Naive thymus-derived CD4-positive, alpha-beta T cell (primary cell): ENCODE data around the gene RPS21. TPM values are rescaled to one million over a fixed set of nuclear protein-coding genes. Genes with fewer than 3 reads are reported as not detected.

Experiments
- ATAC-seq: fragments of 150-1000 bp; cut with Tn5 transposase; 2 replicates; pipeline ENCODE4 v1.10.0; 2021; ENCODE audit warnings: mild to moderate bottlenecking, moderate library complexity
- CTCF ChIA-PET: fragments of 350-600 bp; sonication (Branson Sonifier 250); formaldehyde crosslinking; loops from one replicate; lab custom pipeline; 2021; ENCODE audit warnings: antibody characterized with exemption; lab: Charles Lee
- POLR2A ChIA-PET: fragments of 350-600 bp; sonication (Branson Sonifier 250); formaldehyde crosslinking; loops from one replicate; lab custom pipeline; 2021; ENCODE audit warnings: antibody characterized with exemption, inconsistent platforms; lab: Charles Lee
- DNase-seq, 9 donors: peaks; one replicate each; pipeline versions ENCODE4 v3.0.0 to v3.0.0-alpha.2; 2020 to 2022; ENCODE audit warnings: mixed read lengths in 1 of 9
- H3K27ac ChIP-seq: one replicate; pipeline ENCODE4 v1.7.0; 2013; ENCODE audit warnings: mild to moderate bottlenecking, low read depth, low read length, moderate library complexity
- H3K27me3 ChIP-seq, 2 donors: one replicate each; pipeline ENCODE4 v1.7.0; 2013; ENCODE audit warnings: low read length in 2 of 2, mild to moderate bottlenecking in 2 of 2, moderate library complexity in 2 of 2; ENCODE audit not compliant: control insufficient read depth in 2 of 2, insufficient read depth in 2 of 2
- H3K36me3 ChIP-seq, 3 experiments: 1 replicate in 2 of 3; 2 replicates in 1 of 3; pipeline ENCODE4 v1.7.0; 2013; ENCODE audit warnings: low read length in 3 of 3, mild to moderate bottlenecking in 3 of 3, moderate library complexity in 1 of 3; ENCODE audit not compliant: insufficient read depth in 3 of 3, control insufficient read depth in 2 of 3
- H3K4me1 ChIP-seq, 2 donors: one replicate each; pipeline ENCODE4 v1.7.0; 2013; ENCODE audit warnings: low read length in 2 of 2, mild to moderate bottlenecking in 2 of 2, moderate library complexity in 1 of 2; ENCODE audit not compliant: control insufficient read depth in 2 of 2, insufficient read depth in 2 of 2
- H3K4me3 ChIP-seq: 2 replicates; pipeline ENCODE4 v1.7.0; 2013; ENCODE audit warnings: mild to moderate bottlenecking, low read length
- H3K9me3 ChIP-seq, 3 experiments: 1 replicate in 2 of 3; 2 replicates in 1 of 3; pipeline ENCODE4 v1.7.0; 2013; ENCODE audit warnings: low read length in 3 of 3; ENCODE audit not compliant: control insufficient read depth in 2 of 3
- H3K27ac Mint-ChIP-seq, 9 donors: one replicate each; pipeline ENCODE4 v1.8.0; 2020 to 2022; ENCODE audit warnings: mixed read lengths in 9 of 9, mild to moderate bottlenecking in 8 of 9, moderate library complexity in 5 of 9, inconsistent platforms in 2 of 9
- H3K27me3 Mint-ChIP-seq, 5 donors: one replicate each; pipeline ENCODE4 v1.8.0; 2021 to 2022; ENCODE audit warnings: mixed read lengths in 5 of 5, mild to moderate bottlenecking in 1 of 5
- H3K36me3 Mint-ChIP-seq, 5 donors: one replicate each; pipeline ENCODE4 v1.8.0; 2020 to 2022; ENCODE audit warnings: mixed read lengths in 5 of 5, mild to moderate bottlenecking in 3 of 5, inconsistent platforms in 1 of 5
- H3K4me1 Mint-ChIP-seq, 7 donors: one replicate each; pipeline ENCODE4 v1.8.0; 2020 to 2022; ENCODE audit warnings: mixed read lengths in 7 of 7, mild to moderate bottlenecking in 3 of 7, inconsistent platforms in 1 of 7
- H3K4me3 Mint-ChIP-seq, 10 donors: one replicate each; pipeline ENCODE4 v1.8.0; 2020 to 2022; ENCODE audit warnings: mild to moderate bottlenecking in 10 of 10, mixed read lengths in 10 of 10, moderate library complexity in 6 of 10, inconsistent platforms in 2 of 10
- H3K9me3 Mint-ChIP-seq, 11 donors: one replicate each; pipeline ENCODE4 v1.8.0; 2020 to 2022; ENCODE audit warnings: mixed read lengths in 11 of 11, mild to moderate bottlenecking in 4 of 11, inconsistent platforms in 1 of 11, moderate library complexity in 1 of 11
- intact Hi-C, 2 donors: fragments of 100-400 bp; cut with micrococcal nuclease; formaldehyde crosslinking; loops; one replicate each; pipeline ENCODE4 v1.15.1; 2023
- polyA plus RNA-seq, 2 donors: library from polyadenylated mRNA; unstranded; fragments of 300-500 nt; fragmentation: Illumina TruSeq; gene quantifications; one replicate each; pipeline ENCODE4 v1.2.3, GENCODE V29; 2021
- total RNA-seq, 6 experiments: library from RNA in 5 of 6; stranded (reverse) in 5 of 6; gene quantifications; 1 replicate in 5 of 6; 2 replicates in 1 of 6; pipeline ENCODE4 v1.2.3 and lab custom pipeline; 2021 to 2026

RPS21 gene
- total and polyA plus RNA-seq, 7 experiments from 2014 or later, result 2,026 to 3,458 (median 3,308) TPM

DNA sequence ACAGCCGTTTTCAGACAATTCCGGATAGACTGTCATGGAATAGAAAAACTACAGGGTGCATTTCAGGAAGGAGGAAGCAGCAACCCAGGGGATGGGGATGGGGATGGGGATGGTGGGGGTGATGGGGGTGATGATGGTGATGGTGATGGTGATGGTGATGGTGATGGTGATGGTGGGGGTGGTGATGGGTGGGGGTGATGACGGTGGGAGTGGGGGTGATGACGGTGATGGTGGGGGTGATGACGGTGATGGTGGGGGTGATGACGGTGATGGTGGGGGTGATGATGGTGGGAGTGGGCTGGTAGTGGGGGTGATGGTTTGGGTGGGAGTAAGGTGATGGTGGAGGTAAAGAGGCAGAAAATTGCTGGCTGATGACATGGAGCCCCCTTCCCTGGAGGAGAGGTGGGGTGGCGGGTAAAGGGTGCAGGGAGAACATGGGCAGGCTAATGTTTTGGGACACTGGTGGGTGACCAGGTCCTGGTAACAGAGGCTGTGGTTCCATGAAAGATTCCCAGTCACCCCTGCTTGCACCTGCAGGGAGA is 37.3 kb upstream of the RPS21 start:
- DNase-seq (no peak), ATAC-seq (no peak)
- Histone ChIP-seq H3K27me3 (no peaks in the 10 kb centered on the region), H3K4me1 (no peaks in the 10 kb centered on the region), H3K36me3 (no peaks in the 10 kb centered on the region), H3K27ac (no peak overlapping the region), H3K4me3 (no peak overlapping the region), H3K9me3 (no peaks in the 10 kb centered on the region)
- Mint-ChIP-seq H3K36me3 (peaks cover 0 to 4% (median 4%) of the 10 kb centered on the region in 5 donors), H3K9me3 (peaks cover 0 to 11% (median 5%) of the 10 kb centered on the region in 11 donors), H3K4me1 (peaks cover 0 to 3% (median 0%) of the 10 kb centered on the region in 7 donors), H3K27ac (peak overlapping the region in 4 of 9 donors; percentile 31 to 76 (median 73)), H3K27me3 (no peaks in the 10 kb centered on the region), H3K4me3 (no peak overlapping the region)
- CTCF ChIA-PET, result no interaction called here
- intact Hi-C loops, result no loop called here
- POLR2A ChIA-PET, result no interaction called here

DNA sequence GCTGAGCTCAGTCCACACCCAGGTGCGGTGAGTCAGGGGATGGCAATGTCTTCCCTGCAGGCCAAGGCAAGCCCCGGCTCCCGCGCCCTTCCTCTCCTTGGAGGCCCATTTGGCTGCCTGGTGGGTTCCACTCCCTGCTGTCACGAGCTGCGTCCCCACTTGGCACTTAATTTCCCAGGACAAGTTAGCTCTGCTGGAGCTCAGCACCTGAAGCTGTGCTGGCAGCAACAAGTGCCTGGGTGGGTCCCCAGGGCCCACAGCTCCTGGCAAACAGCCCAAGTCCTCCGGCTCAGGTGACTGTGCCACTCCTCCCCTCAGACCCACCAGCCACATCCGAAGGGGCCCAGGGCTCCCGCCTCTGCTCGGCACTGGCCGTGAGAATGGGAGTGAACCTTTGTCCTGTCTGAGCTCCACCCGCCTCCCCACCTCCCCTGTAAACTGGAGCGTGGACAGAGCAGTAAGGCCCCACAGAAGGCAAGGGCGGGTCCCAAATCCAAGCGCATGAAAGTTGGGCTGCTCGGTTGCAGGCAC is 36.7 kb upstream of the RPS21 start:
- Histone ChIP-seq H3K36me3 (no peaks in the 10 kb centered on the region), H3K9me3 (no peaks in the 10 kb centered on the region), H3K27me3 (no peaks in the 10 kb centered on the region), H3K4me1 (no peaks in the 10 kb centered on the region), H3K4me3 (no peak overlapping the region), H3K27ac (no peak overlapping the region)
- Mint-ChIP-seq H3K36me3 (peaks cover 0 to 4% (median 4%) of the 10 kb centered on the region in 5 donors), H3K27me3 (no peaks in the 10 kb centered on the region), H3K4me3 (no peak overlapping the region), H3K9me3 (peaks cover 0 to 11% (median 5%) of the 10 kb centered on the region in 11 donors), H3K4me1 (peaks cover 0 to 3% (median 0%) of the 10 kb centered on the region in 7 donors), H3K27ac (no peak overlapping the region)
- intact Hi-C loops, result no loop called here
- CTCF ChIA-PET, result no interaction called here
- no peak for DNase-seq
- no peak for ATAC-seq
- POLR2A ChIA-PET, result no interaction called here

DNA sequence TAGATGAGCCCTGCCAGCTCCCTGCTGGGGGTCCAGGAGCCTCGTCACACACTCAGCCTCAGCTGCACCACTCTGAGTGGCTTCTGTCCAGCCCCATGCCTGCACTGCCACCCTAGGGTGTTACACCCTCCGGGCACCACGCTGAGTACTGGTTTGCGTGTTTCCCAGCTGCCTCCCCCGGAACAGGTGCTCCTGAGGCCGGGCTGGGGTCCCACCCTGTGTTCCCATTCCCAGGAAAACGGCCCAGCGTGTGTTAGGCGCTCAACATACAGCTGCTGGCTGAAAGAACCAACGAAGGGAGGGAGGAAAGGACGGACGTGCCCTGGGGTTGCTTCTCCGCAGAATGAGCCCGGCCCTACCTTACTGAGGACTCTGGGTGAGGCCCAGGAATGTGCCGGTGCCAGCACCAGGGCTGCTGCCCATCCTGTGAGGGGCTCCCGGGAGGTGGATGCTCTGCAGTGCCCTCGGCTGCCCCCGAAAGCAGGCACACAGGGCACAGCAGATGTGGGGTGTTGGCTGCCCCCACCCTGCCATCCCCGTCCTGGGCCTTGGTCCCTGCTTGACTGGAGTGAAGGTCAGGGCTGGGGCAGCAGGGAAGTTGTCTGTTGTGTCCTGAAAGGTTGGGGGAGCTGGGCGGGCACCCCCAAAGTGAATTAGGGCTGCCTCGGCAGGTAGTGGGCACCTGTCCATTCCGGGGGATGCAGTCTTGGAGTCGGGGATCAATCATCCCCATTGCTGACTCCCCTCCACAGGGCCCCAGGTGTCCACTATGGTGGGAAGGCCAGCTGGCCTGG is 36.1 kb upstream of the RPS21 start:
- POLR2A ChIA-PET, result no interaction called here
- no peak overlapping the region for H3K4me3 Mint-ChIP-seq
- H3K9me3 Mint-ChIP-seq, result peaks cover 0 to 11% (median 5%) of the 10 kb centered on the region in 11 donors
- Histone ChIP-seq H3K9me3 (no peaks in the 10 kb centered on the region), H3K4me1 (no peaks in the 10 kb centered on the region), H3K27ac (no peak overlapping the region), H3K36me3 (no peaks in the 10 kb centered on the region), H3K27me3 (no peaks in the 10 kb centered on the region), H3K4me3 (no peak overlapping the region)
- intact Hi-C loops, result no loop called here
- H3K27ac Mint-ChIP-seq, result no peak overlapping the region
- CTCF ChIA-PET, result no interaction called here
- no peak for DNase-seq
- peaks cover 0 to 3% (median 0%) of the 10 kb centered on the region in 7 donors for H3K4me1 Mint-ChIP-seq
- peaks cover 0 to 4% (median 4%) of the 10 kb centered on the region in 5 donors for H3K36me3 Mint-ChIP-seq
- H3K27me3 Mint-ChIP-seq, result no peaks in the 10 kb centered on the region
- ATAC-seq, result no peak

DNA sequence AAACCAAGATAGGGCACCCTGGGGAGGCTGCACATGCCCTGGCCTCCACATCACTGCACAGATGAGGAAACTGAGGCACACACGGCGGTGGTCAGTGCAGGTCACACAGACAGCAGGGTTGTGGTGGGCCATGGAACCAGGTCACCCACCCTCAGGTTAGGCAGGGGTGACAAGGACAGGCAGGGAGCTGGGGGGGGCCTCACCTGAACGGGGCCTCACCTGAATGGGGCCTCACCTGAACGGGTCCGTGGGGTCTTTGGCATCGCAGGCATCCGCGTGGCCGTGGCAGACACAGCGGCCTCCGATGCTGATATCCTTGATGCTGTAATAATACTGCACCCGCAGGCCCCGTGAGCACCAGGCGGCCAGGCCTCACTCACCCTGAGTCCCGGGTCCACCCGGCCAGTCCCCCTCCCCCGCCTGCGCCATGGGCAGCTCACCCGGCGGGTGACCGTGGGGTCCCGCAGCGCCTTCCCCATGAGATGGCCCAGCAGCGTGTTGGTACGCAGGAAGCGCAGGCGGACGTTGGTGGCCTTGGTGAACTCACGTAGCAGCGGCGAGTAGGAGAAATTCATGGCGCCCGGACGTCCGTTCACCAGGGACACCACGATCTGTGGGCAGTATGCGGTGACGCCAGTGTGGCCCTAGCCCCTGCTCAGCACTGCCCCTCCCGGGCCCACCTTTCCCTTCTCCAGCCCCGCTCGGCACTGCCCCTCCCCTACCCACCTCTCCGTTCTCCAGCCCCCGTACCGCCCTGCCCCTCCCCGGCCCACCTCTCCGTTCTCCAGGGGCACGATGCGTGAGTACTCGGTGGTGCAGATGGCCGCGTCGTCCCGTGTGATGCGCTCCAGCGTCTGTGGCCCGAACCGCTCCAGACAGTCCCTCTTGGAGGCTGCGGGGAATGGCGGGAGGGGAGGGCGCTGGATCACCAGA is 35.2 kb upstream of the RPS21 start:
- H3K4me1 ChIP-seq, result no peaks in the 10 kb centered on the region
- ChIA-PET POLR2A (no interaction called here), CTCF (no interaction called here)
- no peak for ATAC-seq
- H3K27ac Mint-ChIP-seq, result no peak overlapping the region
- DNase-seq, result no peak
- H3K4me3 ChIP-seq, result no peak overlapping the region
- no peaks in the 10 kb centered on the region for H3K9me3 ChIP-seq
- no peaks in the 10 kb centered on the region for H3K27me3 ChIP-seq
- peaks cover 0 to 4% (median 4%) of the 10 kb centered on the region in 5 donors for H3K36me3 Mint-ChIP-seq
- no peak overlapping the region for H3K4me3 Mint-ChIP-seq
- intact Hi-C loops, result no loop called here
- peaks cover 0 to 11% (median 5%) of the 10 kb centered on the region in 11 donors for H3K9me3 Mint-ChIP-seq
- H3K36me3 ChIP-seq, result no peaks in the 10 kb centered on the region
- H3K4me1 Mint-ChIP-seq, result peaks cover 0 to 3% (median 0%) of the 10 kb centered on the region in 7 donors
- no peak overlapping the region for H3K27ac ChIP-seq
- H3K27me3 Mint-ChIP-seq, result no peaks in the 10 kb centered on the region

DNA sequence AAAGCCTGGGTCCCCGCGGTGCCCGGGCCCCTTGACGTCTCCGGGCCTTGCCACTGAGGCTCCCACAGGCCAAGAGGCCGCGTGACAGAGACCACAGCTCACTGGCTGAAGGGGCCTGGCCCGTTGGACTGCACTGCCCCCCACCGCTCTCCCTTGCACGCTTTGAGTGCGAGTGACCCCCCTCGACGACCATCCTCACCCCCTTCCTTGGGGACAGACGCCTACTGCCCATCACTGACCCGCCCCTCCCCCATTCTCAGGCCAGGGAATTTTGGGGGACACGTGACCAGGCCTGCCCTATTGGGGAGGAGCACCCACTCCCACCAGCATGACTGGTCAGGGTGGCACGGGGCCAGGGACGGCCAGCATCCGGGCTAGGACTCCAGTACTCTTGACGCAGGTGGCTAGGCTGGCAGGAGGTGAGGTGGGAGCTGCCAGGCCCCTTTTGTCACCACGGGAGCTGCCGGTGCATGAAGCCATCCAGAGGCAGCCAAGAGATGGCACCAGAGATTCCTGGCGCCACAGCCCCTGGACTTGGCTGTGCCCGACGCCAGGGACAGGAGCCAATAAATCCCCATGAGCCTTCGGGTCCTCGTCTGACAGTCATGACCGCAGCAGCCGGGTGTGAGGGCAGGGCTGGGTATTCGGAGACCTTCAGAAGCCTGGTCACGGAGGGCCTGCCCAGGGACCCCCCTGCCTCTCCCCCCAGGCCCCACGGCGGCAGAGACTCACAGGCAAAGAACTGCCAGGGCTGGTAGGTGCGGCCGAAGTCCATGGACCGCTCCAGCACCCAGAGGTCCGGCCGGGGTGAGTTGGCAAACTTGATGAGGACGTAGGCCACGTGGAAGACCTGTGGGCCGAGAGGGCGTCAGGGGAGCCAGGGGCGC is 34.3 kb upstream of the RPS21 start:
- H3K4me3 ChIP-seq, result no peak overlapping the region
- ATAC-seq (no peak), DNase-seq (no peak)
- H3K36me3 Mint-ChIP-seq, result peaks cover 0 to 4% (median 4%) of the 10 kb centered on the region in 5 donors
- H3K36me3 ChIP-seq, result no peaks in the 10 kb centered on the region
- peaks cover 0 to 3% (median 0%) of the 10 kb centered on the region in 7 donors for H3K4me1 Mint-ChIP-seq
- H3K27ac ChIP-seq, result no peak overlapping the region
- H3K27me3 ChIP-seq, result no peaks in the 10 kb centered on the region
- ChIA-PET CTCF (no interaction called here), POLR2A (no interaction called here)
- H3K4me3 Mint-ChIP-seq, result no peak overlapping the region
- no peaks in the 10 kb centered on the region for H3K4me1 ChIP-seq
- no peaks in the 10 kb centered on the region for H3K9me3 ChIP-seq
- H3K9me3 Mint-ChIP-seq, result peaks cover 0 to 11% (median 5%) of the 10 kb centered on the region in 11 donors
- no peaks in the 10 kb centered on the region for H3K27me3 Mint-ChIP-seq
- intact Hi-C loops, result no loop called here
- H3K27ac Mint-ChIP-seq, result no peak overlapping the region
